IPS-20b (cell line): Measurements from ENCODE around the gene THEM5.
"Not testable (repeated sequence)": the region's sequence is repeated elsewhere in the genome, so short reads cannot be mapped to it uniquely, and the experiment has no call there.

Experiments
- H3K27ac ChIP-seq: one replicate; pipeline ENCODE4 v1.5.1; 2013; ENCODE audit warnings: low read length
- H3K27me3 ChIP-seq: 2 replicates; pipeline ENCODE4 v1.6.1; 2013; ENCODE audit warnings: mild to moderate bottlenecking, low read length, inconsistent platforms; ENCODE audit not compliant: insufficient read depth
- H3K36me3 ChIP-seq: 2 replicates; pipeline ENCODE4 v1.6.1; 2013; ENCODE audit warnings: low read depth, mild to moderate bottlenecking, inconsistent platforms, low read length, moderate library complexity; ENCODE audit not compliant: insufficient read depth
- H3K4me1 ChIP-seq: 2 replicates; pipeline ENCODE4 v1.6.1; 2013; ENCODE audit warnings: mild to moderate bottlenecking, control low read depth, inconsistent platforms, low read length, moderate library complexity; ENCODE audit not compliant: insufficient read depth
- H3K4me3 ChIP-seq: 2 replicates; pipeline ENCODE4 v1.5.1; 2013; ENCODE audit warnings: mild to moderate bottlenecking, low read length, inconsistent platforms
- H3K9ac ChIP-seq: 2 replicates; pipeline ENCODE4 v1.6.1; 2013; ENCODE audit warnings: low read depth, mild to moderate bottlenecking, inconsistent platforms, low read length, moderate library complexity
- H3K9me3 ChIP-seq: 2 replicates; pipeline ENCODE4 v1.6.1; 2013; ENCODE audit warnings: mild to moderate bottlenecking, low read depth, low read length, inconsistent platforms; ENCODE audit not compliant: insufficient read depth

THEM5 gene

DNA sequence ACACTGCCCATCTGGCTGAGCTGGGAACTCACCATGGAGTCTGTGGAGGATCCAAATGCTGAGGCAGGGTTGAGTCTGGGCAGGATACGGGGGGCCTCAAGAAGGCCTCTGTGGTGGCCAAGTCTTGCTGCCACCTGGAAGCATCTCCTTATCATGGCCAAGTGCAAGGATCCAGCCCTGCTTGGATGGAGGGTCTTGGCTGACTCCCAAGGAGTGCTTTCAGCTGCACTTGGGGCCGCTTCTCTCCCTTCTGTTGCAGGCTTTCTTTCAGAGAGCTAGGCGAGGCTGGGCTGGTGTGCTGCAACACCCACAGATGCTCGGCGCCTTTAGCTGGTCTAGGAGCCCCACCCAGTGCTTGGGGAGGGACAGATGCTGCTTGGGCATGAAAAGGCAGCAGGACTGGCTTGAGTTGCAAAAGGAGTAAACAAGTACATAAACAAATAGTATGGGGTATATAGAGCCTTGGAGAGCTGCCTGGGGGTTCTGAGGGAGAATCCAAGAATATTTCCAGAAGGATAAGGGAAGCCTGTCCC, at the start of gene THEM5:
THEM5 (minus strand) TSS at position 302 of the 533 bp plus-strand sequence; CDS start at position 155, 147 bp downstream.
- no peaks in the 10 kb centered on the region for H3K4me1 ChIP-seq
- no peaks in the 10 kb centered on the region for H3K36me3 ChIP-seq
- no peak within 1 kb of the TSS for H3K27ac ChIP-seq
- H3K9me3 ChIP-seq: no peaks in the 10 kb centered on the region
- no peak within 1 kb of the TSS for H3K9ac ChIP-seq
- H3K4me3 ChIP-seq: no peak within 1 kb of the TSS
- H3K27me3 ChIP-seq: peaks cover 28% of the 10 kb centered on the region

- Histone ChIP-seq H3K9ac (no peak overlapping the region), H3K27ac (no peak overlapping the region), H3K9me3 (peaks cover 26% of the 10 kb centered on the region), H3K27me3 (no peaks in the 10 kb centered on the region), H3K4me1 (no peaks in the 10 kb centered on the region), H3K4me3 (no peak overlapping the region), H3K36me3 (peaks cover 8% of the 10 kb centered on the region; the same call in 1 of the 2 replicates)
Observed at GRCh38 chr1:151902858-151903257, 49.3 kb upstream of the THEM5 start.

- not testable (repeated sequence) for H3K4me1 ChIP-seq, H3K36me3 ChIP-seq, H3K27me3 ChIP-seq, H3K9ac ChIP-seq, H3K4me3 ChIP-seq, H3K27ac ChIP-seq
- H3K9me3 ChIP-seq: peaks cover 17% of the 10 kb centered on the region
Observed at GRCh38 chr1:151900804-151901203, 47.3 kb upstream of the THEM5 start.

DNA sequence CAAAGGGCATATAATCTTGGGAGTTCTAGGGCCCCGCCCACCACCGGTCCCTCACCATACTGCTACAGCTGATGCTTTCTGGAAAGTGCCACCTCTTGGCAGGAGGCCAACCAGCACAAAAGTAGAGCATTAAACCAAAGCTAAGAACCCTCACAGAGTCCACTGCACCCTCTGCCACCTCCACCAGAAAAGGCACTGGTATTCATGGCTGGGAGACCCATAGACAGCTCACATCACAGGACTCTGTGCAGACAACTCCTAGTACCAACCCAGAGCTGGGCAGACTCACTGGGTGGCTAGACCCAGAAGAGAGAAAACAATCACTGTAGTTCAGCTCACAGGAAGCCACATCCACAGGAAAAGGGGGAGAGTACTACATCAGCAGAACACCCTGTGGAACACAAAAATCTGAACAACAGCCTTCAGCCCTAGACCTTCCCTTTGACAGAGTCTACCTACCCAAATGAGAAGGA, 45.0 kb upstream of the THEM5 start:
- H3K27ac ChIP-seq: no peak overlapping the region
- H3K4me3 ChIP-seq: no peak overlapping the region
- no peaks in the 10 kb centered on the region; the same call in 1 of the 2 replicates for H3K27me3 ChIP-seq
- peaks cover 17% of the 10 kb centered on the region for H3K9me3 ChIP-seq
- H3K9ac ChIP-seq: no peak overlapping the region
- no peaks in the 10 kb centered on the region for H3K4me1 ChIP-seq
- peaks cover 10% of the 10 kb centered on the region for H3K36me3 ChIP-seq

GRCh38 chr1:151897991-151898431, 44.5 kb upstream of the THEM5 start:
- no peak overlapping the region for H3K4me3 ChIP-seq
- H3K27ac ChIP-seq: no peak overlapping the region
- no peaks in the 10 kb centered on the region; the same call in 1 of the 2 replicates for H3K27me3 ChIP-seq
- no peaks in the 10 kb centered on the region for H3K4me1 ChIP-seq
- no peak overlapping the region for H3K9ac ChIP-seq
- H3K36me3 ChIP-seq: peaks cover 13% of the 10 kb centered on the region
- H3K9me3 ChIP-seq: peaks cover 17% of the 10 kb centered on the region

DNA sequence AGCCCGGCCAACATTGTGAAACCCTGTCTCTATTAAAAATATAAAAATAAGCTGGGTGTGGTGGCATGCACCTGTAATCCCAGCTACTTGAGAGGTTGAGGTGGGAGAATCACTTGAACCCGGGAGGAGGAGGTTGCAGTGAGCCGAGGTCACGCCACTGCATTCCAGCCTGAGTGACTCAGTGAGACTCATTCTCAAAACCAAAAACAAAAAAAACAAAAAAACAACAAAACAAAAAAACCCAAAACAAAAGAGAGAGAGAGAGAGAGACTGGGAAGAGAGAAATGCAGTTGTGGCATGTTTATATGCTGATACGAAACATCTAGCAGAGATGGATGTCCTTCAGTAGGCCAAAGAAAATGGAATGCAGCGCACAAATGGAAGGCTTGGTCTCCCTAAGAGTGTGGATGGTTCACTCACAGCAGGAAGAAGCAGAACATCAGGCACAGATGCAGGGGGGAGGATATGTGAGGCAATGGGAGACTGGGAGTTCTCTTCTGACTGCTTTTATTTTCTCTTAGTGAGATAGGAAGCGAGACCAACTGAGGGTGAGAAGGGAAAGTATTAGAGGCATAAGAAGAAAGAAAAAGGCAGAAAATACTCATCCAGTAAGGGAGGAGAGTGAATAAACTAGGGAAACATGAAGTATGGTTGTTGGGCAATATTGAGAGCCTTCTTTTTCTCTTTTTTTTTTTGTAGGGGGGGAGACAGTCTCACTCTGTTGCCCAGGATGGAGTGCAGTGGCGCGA, 39.8 kb upstream of the THEM5 start:
- no peak overlapping the region for H3K9ac ChIP-seq
- no peak overlapping the region for H3K27ac ChIP-seq
- H3K9me3 ChIP-seq: no peaks in the 10 kb centered on the region
- no peak overlapping the region for H3K4me3 ChIP-seq
- H3K4me1 ChIP-seq: no peaks in the 10 kb centered on the region
- no peaks in the 10 kb centered on the region; the same call in 1 of the 2 replicates for H3K27me3 ChIP-seq
- peaks cover 24% of the 10 kb centered on the region for H3K36me3 ChIP-seq

- no peak overlapping the region for H3K9ac ChIP-seq
- no peaks in the 10 kb centered on the region for H3K9me3 ChIP-seq
- no peak overlapping the region for H3K4me3 ChIP-seq
- no peak overlapping the region for H3K27ac ChIP-seq
- H3K36me3 ChIP-seq: peaks cover 28% of the 10 kb centered on the region
- no peaks in the 10 kb centered on the region; the same call in 1 of the 2 replicates for H3K27me3 ChIP-seq
- H3K4me1 ChIP-seq: no peaks in the 10 kb centered on the region
Observed at GRCh38 chr1:151892190-151892589, 38.7 kb upstream of the THEM5 start.

DNA sequence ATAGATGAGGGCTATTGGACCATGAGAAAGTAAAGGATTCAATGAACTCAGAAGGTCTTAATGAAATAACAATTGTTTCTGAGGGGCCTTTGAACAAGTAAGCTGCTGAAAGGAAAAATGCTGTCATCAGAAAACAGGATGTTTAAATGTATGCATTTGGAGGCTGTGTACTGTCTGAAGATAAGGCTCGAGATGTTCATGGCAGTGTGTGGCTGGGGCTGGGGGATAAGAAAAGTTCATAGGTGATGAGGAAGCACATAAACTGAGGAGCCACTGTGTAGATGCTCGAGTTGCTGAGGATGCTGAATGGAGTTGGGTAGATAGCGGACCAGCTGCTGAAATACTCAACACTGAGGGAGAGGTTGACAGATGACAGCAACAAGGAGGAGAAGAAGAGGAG, 38.0 kb upstream of the THEM5 start:
- no peak overlapping the region for H3K27ac ChIP-seq
- no peaks in the 10 kb centered on the region; the same call in 1 of the 2 replicates for H3K9me3 ChIP-seq
- peaks cover 33% of the 10 kb centered on the region for H3K36me3 ChIP-seq
- H3K27me3 ChIP-seq: no peaks in the 10 kb centered on the region
- H3K4me1 ChIP-seq: no peaks in the 10 kb centered on the region
- no peak overlapping the region for H3K9ac ChIP-seq
- no peak overlapping the region for H3K4me3 ChIP-seq

DNA sequence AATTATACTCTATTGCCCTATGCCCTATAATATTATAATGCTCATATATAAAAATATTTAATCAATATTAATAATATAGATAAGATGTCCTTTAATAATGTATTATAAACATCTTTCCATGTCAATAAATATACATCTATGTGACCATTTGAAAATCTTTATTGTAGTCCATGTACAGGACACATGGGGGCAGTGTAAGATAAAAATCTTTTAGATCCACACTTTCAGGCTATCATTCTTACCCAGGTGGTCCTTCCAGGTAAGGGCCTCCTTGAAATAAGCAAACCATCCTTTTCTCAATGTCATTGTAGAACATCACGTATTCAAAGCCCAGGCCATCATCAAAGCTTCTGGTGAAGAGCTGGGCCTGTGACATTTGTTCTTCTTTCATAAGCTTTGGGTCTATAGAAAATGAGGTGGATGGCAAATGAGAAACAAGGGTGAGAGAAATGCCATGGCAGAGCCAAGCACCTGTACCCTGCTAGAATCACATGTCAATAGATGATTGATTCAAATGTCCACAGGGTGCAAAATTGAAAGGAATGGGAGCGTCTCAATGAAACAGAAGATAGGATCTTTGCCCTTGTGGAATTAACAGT, 35.6 kb upstream of the THEM5 start:
- no peak overlapping the region for H3K9ac ChIP-seq
- H3K27me3 ChIP-seq: no peaks in the 10 kb centered on the region
- peaks cover 26% of the 10 kb centered on the region for H3K36me3 ChIP-seq
- no peaks in the 10 kb centered on the region for H3K4me1 ChIP-seq
- no peak overlapping the region for H3K27ac ChIP-seq
- no peaks in the 10 kb centered on the region; the same call in 1 of the 2 replicates for H3K9me3 ChIP-seq
- no peak overlapping the region for H3K4me3 ChIP-seq

DNA sequence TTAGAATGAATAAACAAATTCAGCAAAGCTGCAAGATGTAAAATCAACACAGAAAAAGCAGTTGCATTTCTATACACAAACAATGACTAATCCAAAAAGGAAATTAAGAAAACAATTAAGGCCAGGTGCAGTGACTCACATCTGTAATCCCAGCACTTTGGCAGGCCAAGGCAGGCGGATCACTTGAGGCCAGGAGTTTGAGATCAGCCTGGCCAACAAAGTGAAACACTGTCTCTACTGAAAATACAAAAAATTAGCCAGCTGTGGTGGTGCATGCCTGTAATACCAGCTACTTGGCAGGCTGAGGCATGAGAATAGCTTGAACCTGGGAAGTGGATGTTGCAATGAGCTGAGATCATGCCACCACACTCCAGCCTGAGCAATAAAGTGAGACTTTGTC, 33.5 kb upstream of the THEM5 start:
- Histone ChIP-seq H3K27me3 (no peaks in the 10 kb centered on the region), H3K36me3 (peaks cover 13% of the 10 kb centered on the region; the same call in 1 of the 2 replicates), H3K27ac (no peak overlapping the region), H3K9me3 (no peaks in the 10 kb centered on the region; the same call in 1 of the 2 replicates), H3K9ac (no peak overlapping the region), H3K4me3 (no peak overlapping the region), H3K4me1 (no peaks in the 10 kb centered on the region)

DNA sequence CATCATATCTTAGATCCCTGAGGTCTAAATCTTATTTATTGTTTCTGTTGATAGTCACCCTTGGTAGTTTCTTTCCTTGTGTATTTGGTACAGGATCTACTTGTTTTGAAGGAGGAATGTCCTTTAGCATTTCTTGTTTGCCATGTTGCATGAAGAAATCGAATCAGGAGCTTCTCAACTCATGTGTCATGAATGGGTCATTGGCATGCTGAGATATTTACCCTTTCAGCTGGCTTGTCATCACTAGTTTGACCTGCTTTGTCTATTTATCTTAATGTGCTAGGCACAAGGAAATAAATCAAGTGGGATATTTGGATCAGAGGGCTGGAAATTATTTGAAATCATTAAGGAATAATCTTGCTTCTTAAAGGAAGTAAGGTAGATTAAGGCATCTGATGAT, 32.0 kb upstream of the THEM5 start:
- H3K9ac ChIP-seq: no peak overlapping the region
- no peaks in the 10 kb centered on the region for H3K4me1 ChIP-seq
- peaks cover 9% of the 10 kb centered on the region; the same call in 1 of the 2 replicates for H3K36me3 ChIP-seq
- no peaks in the 10 kb centered on the region for H3K27me3 ChIP-seq
- H3K9me3 ChIP-seq: no peaks in the 10 kb centered on the region; the same call in 1 of the 2 replicates
- H3K4me3 ChIP-seq: no peak overlapping the region
- H3K27ac ChIP-seq: no peak overlapping the region

DNA sequence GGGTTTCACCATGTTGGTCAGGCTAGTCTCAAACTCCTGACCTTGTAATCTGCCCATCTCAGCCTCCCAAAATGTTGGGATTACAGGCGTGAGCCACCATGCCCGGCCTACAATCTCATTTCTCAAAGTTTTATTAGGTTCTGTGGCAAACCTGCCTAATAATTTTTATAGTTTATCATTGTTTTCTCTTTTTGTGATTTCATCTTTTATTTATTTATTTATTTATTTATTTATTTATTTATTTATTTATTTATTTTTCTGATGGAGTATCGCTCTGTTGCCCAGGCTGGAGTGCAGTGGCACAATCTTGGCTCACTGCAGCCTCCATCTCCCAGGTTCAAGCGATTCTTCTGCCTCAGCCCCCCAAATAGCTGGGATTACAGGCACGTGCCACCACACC, 31.4 kb upstream of the THEM5 start:
- H3K9ac ChIP-seq, H3K9me3 ChIP-seq, H3K27ac ChIP-seq, H3K27me3 ChIP-seq, H3K4me3 ChIP-seq, H3K4me1 ChIP-seq, H3K36me3 ChIP-seq: not testable (repeated sequence)
